A673 (cell line): ENCODE measurements around the gene TAS2R1. TPM values are rescaled to one million over a fixed set of nuclear protein-coding genes. Genes with fewer than 3 reads are reported as not detected.

Source experiments
- BruUV-seq: library from RNA; stranded (reverse); fragments of 400-500 nt; replicated peaks from 2 replicates; lab custom pipeline; 2021; lab: Mats Ljungman, UMichigan
- CTCF ChIA-PET: fragments of 300-600 bp; sonication (Branson Sonifier 250); formaldehyde crosslinking; loops from one replicate; lab custom pipeline; 2022; ENCODE audit warnings: antibody characterized with exemption; lab: Charles Lee
- POLR2A ChIA-PET: fragments of 300-600 bp; sonication (Branson Sonifier 250); formaldehyde crosslinking; loops from one replicate; lab custom pipeline; 2022; ENCODE audit warnings: antibody characterized with exemption; ENCODE audit not compliant: low non-redundant PET; lab: Charles Lee
- DNase-seq: peaks from one replicate; pipeline ENCODE4 v3.0.0-alpha.2; 2015; ENCODE audit warnings: low spot score
- H3K27ac ChIP-seq: fragments of 200-600 bp; sonication (generic); 2 replicates; pipeline ENCODE4 v1.5.1; 2016; ENCODE audit warnings: mixed run types, low read depth, mild to moderate bottlenecking, mixed read lengths, antibody characterized with exemption, low read length; ENCODE audit not compliant: poor library complexity, severe bottlenecking
- H3K27me3 ChIP-seq: fragments of 200-600 bp; sonication (generic); replicated peaks from 2 replicates; pipeline ENCODE4 v1.6.1; 2017; ENCODE audit warnings: mixed run types, low read depth, mild to moderate bottlenecking, mixed read lengths, antibody characterized with exemption, low read length; ENCODE audit not compliant: insufficient read depth, poor library complexity
- H3K36me3 ChIP-seq: fragments of 200-600 bp; sonication (generic); 2 replicates; pipeline ENCODE4 v1.6.1; 2016; ENCODE audit warnings: mixed run types, mild to moderate bottlenecking, mixed read lengths, antibody characterized with exemption, low read length; ENCODE audit not compliant: insufficient read depth, poor library complexity, severe bottlenecking
- H3K4me1 ChIP-seq: fragments of 200-600 bp; sonication (generic); 2 replicates; pipeline ENCODE4 v1.6.1; 2017; ENCODE audit warnings: mixed run types, mild to moderate bottlenecking, mixed read lengths, antibody characterized with exemption, low read length; ENCODE audit not compliant: insufficient read depth, poor library complexity, severe bottlenecking
- H3K4me3 ChIP-seq: fragments of 200-600 bp; sonication (generic); 2 replicates; pipeline ENCODE4 v1.5.1; 2016; ENCODE audit warnings: low read depth, mixed run types, mild to moderate bottlenecking, mixed read lengths, low read length; ENCODE audit not compliant: poor library complexity, severe bottlenecking
- H3K9me3 ChIP-seq: fragments of 200-600 bp; sonication (generic); 2 replicates; pipeline ENCODE4 v1.6.1; 2016; ENCODE audit warnings: mixed run types, low read depth, mild to moderate bottlenecking, mixed read lengths, antibody characterized with exemption, low read length; ENCODE audit not compliant: poor library complexity, severe bottlenecking
- EZH2 ChIP-seq: fragments of 200-600 bp; sonication (generic); IDR thresholded peaks from 2 replicates; pipeline ENCODE4 v1.6.1; 2017; ENCODE audit warnings: borderline replicate concordance, low read depth, mild to moderate bottlenecking, mixed read lengths, antibody characterized with exemption, low read length; ENCODE audit not compliant: poor library complexity, severe bottlenecking
- intact Hi-C: fragments of 100-400 bp; cut with micrococcal nuclease; formaldehyde crosslinking; loops from one replicate; pipeline ENCODE4 v1.10.0; 2022; ENCODE audit not compliant: unreplicated experiment
- total RNA-seq: library from RNA; stranded (reverse); gene quantifications from 2 replicates; pipeline ENCODE4 v1.2.3, GENCODE V29; 2021
- TF ChIP-seq, protein P1 (sequence below): fragments of 300-800, 200-600 bp; sonication (generic); conservative IDR thresholded peaks from 2 replicates; pipeline ENCODE4 v1.5.1; 2017; ENCODE audit warnings: low read depth, mild to moderate bottlenecking, antibody characterized with exemption, low read length, moderate library complexity, mixed read lengths

TAS2R1 gene
- total RNA-seq, 1 experiment from 2014 or later: not detected

DNA sequence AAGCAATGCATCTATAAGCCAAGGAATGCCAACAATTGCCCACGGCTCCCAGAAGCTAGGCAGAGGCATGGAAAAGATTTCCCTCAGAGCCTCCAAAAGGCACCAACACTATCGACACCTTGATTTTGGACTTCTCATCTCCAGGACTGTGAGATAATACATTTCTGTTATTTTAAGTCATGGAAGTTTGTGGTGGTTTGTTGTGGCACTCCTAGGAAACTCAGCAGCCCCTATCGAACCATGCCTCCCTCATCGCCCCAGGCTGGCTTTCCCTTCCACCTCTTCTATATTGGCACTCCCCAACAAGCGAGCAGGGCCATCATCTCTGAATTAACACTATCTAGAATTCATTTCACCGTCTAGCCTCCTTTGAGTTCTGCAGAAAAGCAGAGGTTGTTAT lies 33.7 kb upstream of the TAS2R1 start:
- intact Hi-C loops: no loop called here
- Histone ChIP-seq H3K36me3 (no peaks in the 10 kb centered on the region), H3K27ac (no peak overlapping the region), H3K9me3 (no peaks in the 10 kb centered on the region), H3K4me3 (no peak overlapping the region), H3K4me1 (no peaks in the 10 kb centered on the region), H3K27me3 (no peaks in the 10 kb centered on the region)
- ChIA-PET POLR2A (no interaction called here), CTCF (no interaction called here)
- DNase-seq: no peak
- no TSS peak for BruUV-seq
- TF ChIP-seq, protein P1, sequence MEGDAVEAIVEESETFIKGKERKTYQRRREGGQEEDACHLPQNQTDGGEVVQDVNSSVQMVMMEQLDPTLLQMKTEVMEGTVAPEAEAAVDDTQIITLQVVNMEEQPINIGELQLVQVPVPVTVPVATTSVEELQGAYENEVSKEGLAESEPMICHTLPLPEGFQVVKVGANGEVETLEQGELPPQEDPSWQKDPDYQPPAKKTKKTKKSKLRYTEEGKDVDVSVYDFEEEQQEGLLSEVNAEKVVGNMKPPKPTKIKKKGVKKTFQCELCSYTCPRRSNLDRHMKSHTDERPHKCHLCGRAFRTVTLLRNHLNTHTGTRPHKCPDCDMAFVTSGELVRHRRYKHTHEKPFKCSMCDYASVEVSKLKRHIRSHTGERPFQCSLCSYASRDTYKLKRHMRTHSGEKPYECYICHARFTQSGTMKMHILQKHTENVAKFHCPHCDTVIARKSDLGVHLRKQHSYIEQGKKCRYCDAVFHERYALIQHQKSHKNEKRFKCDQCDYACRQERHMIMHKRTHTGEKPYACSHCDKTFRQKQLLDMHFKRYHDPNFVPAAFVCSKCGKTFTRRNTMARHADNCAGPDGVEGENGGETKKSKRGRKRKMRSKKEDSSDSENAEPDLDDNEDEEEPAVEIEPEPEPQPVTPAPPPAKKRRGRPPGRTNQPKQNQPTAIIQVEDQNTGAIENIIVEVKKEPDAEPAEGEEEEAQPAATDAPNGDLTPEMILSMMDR: no peak
- TF ChIP-seq EZH2: no peak

DNA sequence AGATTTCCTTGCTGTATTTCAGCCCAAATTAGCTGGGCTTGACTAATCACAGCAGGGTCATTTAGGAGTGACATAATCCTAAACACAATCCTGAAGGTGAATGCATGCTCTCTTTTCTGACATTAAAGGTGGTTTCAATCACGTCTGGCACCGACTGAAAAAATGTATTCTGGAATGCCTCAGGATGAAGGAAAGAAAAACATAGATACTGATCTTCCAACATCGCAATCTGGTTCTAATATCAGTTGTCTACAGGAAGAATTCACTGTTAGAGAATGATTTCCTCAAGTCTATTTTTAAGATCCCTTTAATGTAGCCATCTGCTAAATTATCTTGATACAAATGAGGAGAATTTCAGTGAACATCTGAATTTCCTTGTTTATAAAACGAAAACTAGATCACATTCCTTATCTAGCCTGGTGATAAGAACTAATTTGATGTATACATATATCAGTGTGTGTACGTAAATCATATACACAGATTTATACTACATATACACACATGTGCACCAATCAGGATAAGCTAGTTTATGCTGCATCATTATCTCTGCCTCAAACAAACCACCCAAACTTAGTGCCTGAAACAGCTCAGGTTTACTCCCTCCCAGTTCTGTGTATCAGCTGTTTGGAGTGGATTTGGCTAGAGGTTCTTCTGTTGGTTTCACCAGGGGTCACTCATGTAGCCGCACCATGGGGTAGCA lies 31.3 kb upstream of the TAS2R1 start:
- Histone ChIP-seq H3K4me1 (no peaks in the 10 kb centered on the region), H3K27me3 (no peaks in the 10 kb centered on the region), H3K36me3 (no peaks in the 10 kb centered on the region), H3K27ac (no peak overlapping the region), H3K4me3 (no peak overlapping the region), H3K9me3 (no peaks in the 10 kb centered on the region)
- no TSS peak for BruUV-seq
- TF ChIP-seq, protein P1: no peak
- TF ChIP-seq EZH2: no peak
- no peak for DNase-seq
- ChIA-PET CTCF (no interaction called here), POLR2A (no interaction called here)
- intact Hi-C loops: no loop called here

DNA sequence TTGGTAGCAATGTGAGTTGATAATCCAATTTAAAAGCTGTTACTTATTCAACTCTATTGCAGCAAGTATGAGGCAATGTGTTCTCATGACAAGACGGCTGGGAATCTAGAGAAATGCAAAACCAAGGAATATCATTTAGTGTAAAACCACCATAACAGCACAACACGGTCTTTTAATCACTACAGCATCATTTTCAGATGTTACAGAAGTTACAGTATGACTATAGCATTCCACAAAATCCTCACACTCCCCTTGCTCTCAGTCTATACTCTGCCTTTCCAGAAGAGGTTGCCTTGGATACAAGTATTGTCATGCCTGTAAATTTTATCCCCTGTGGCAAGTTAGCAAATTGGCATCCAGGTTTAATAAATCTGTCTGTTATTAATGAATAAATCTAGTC lies 28.6 kb upstream of the TAS2R1 start:
- ChIA-PET POLR2A (no interaction called here), CTCF (no interaction called here)
- no peaks in the 10 kb centered on the region for H3K9me3 ChIP-seq
- intact Hi-C loops: no loop called here
- no TSS peak for BruUV-seq
- H3K27ac ChIP-seq: no peak overlapping the region
- no peaks in the 10 kb centered on the region for H3K4me1 ChIP-seq
- no peak overlapping the region for H3K4me3 ChIP-seq
- H3K27me3 ChIP-seq: no peaks in the 10 kb centered on the region
- no peak for DNase-seq
- no peaks in the 10 kb centered on the region for H3K36me3 ChIP-seq
- TF ChIP-seq, protein P1: no peak
- TF ChIP-seq EZH2: no peak
